ENCODE results near the gene CD48.
"Not testable (repeated sequence)": the region's sequence is repeated elsewhere in the genome, so short reads cannot be mapped to it uniquely, and the experiment has no call there.

Gene CD48

GRCh38 chr1:160707236-160708064, 4.2 kb downstream of the CD48 start:
- TF ChIP-seq CTCF (IDR thresholded peaks at IDR 0.05; ENCODE audit: insufficient read depth, missing control alignments), result no peak
- FAIRE-seq (no peak), DNase-seq (ENCODE audit: insufficient read length, low spot score) (no peak)

- no peak for TF ChIP-seq CTCF (IDR thresholded peaks at IDR 0.05; ENCODE audit: insufficient read depth, missing control alignments)
- FAIRE-seq (no peak), DNase-seq (ENCODE audit: insufficient read length, low spot score) (no peak)
Observed at GRCh38 chr1:160706526-160707235, 4.9 kb downstream of the CD48 start.

- no peak for TF ChIP-seq CTCF (IDR thresholded peaks at IDR 0.05; ENCODE audit: insufficient read depth, missing control alignments)
- DNase-seq (ENCODE audit: insufficient read length, low spot score) (no peak), FAIRE-seq (no peak)
Observed at GRCh38 chr1:160705742-160706141, 5.9 kb downstream of the CD48 start.

- FAIRE-seq, result not testable (repeated sequence)
Observed at GRCh38 chr1:160705212-160705621, 6.4 kb downstream of the CD48 start.

GRCh38 chr1:160704250-160704649, 7.4 kb downstream of the CD48 start:
- no peak for FAIRE-seq
- no peak for TF ChIP-seq CTCF (IDR thresholded peaks at IDR 0.05; ENCODE audit: insufficient read depth, missing control alignments)
- DNase-seq (ENCODE audit: insufficient read length, low spot score), result no peak

More at GRCh38 chr1:160705212-160705621, 6.4 kb downstream of the CD48 start:
- not testable (repeated sequence) for DNase-seq (ENCODE audit: insufficient read length, low spot score)

- FAIRE-seq, result no peak
- no peak for TF ChIP-seq CTCF (IDR thresholded peaks at IDR 0.05; ENCODE audit: insufficient read depth, missing control alignments)
Observed at GRCh38 chr1:160702100-160702499, 9.5 kb downstream of the CD48 start.

GRCh38 chr1:160692390-160692789, 19.2 kb downstream of the CD48 start:
- DNase-seq (ENCODE audit: insufficient read length, low spot score); FAIRE-seq: not testable (repeated sequence)

More at GRCh38 chr1:160702100-160702499, 9.5 kb downstream of the CD48 start:
- DNase-seq (ENCODE audit: insufficient read length, low spot score), result no peak

- FAIRE-seq (no peak), DNase-seq (ENCODE audit: insufficient read length, low spot score) (no peak)
- no peak for TF ChIP-seq CTCF (IDR thresholded peaks at IDR 0.05; ENCODE audit: insufficient read depth, missing control alignments)
Observed at GRCh38 chr1:160685266-160685665, 26.4 kb downstream of the CD48 start.
